ENCODE data around the gene ZNF385B.

DNA sequence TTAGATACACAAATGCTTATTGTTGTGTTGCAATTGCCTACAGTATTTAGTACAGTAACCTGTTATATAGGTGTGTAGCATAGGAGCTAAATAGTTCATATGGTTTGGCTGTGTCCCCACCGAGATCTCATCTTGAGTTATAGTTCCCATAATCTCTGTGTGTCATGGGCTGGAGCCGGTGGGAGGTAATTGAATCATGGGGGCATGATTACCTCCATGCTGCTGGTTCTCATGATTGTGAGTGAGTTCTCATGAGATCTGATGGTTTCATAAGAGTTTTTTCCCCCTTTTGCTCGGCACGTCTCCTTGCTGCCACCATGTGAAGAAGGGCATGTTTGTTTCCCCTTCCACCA lies 406.3 kb downstream of the ZNF385B start:
- TF ChIP-seq, protein P1, sequence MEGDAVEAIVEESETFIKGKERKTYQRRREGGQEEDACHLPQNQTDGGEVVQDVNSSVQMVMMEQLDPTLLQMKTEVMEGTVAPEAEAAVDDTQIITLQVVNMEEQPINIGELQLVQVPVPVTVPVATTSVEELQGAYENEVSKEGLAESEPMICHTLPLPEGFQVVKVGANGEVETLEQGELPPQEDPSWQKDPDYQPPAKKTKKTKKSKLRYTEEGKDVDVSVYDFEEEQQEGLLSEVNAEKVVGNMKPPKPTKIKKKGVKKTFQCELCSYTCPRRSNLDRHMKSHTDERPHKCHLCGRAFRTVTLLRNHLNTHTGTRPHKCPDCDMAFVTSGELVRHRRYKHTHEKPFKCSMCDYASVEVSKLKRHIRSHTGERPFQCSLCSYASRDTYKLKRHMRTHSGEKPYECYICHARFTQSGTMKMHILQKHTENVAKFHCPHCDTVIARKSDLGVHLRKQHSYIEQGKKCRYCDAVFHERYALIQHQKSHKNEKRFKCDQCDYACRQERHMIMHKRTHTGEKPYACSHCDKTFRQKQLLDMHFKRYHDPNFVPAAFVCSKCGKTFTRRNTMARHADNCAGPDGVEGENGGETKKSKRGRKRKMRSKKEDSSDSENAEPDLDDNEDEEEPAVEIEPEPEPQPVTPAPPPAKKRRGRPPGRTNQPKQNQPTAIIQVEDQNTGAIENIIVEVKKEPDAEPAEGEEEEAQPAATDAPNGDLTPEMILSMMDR (IDR thresholded peaks at IDR 0.05): no peak
- no peak for TF ChIP-seq POLR2A (IDR thresholded peaks at IDR 0.05)

Measured in Peyer's patch (tissue), 4 donors.